IMR-90 (cell line): ENCODE results near the gene KRTAP5-5. TPM values are rescaled to one million over a fixed set of nuclear protein-coding genes. Genes with fewer than 3 reads are reported as not detected.
"Not testable (repeated sequence)": the region's sequence is repeated elsewhere in the genome, so short reads cannot be mapped to it uniquely, and the experiment has no call there.

Experiments used
- ATAC-seq: fragments of 200-7000 bp; cut with Tn5 transposase; 2 replicates; pipeline ENCODE4 v1.9.1; 2020; ENCODE audit warnings: low read depth, mild to moderate bottlenecking, moderate library complexity
- BruUV-seq: library from RNA; stranded (reverse); fragments of 400-500 nt; replicated peaks from 2 replicates; lab custom pipeline; 2021; lab: Mats Ljungman, UMichigan
- CTCF ChIA-PET: fragments of 300-600 bp; formaldehyde crosslinking; extraction: SDS; loops from one replicate; lab custom pipeline; 2021; ENCODE audit warnings: antibody characterized with exemption; lab: Yijun Ruan, JAX
- POLR2A ChIA-PET: fragments of 300-600 bp; sonication (Branson Sonifier 250); formaldehyde crosslinking; loops from one replicate; lab custom pipeline; 2022; ENCODE audit warnings: antibody characterized with exemption; ENCODE audit not compliant: unreplicated experiment; lab: Charles Lee
- DNase-seq: peaks from one replicate; pipeline ENCODE4 v3.0.0; 2013
- H2AFZ ChIP-seq: replicated peaks from 2 replicates; pipeline ENCODE3; 2013; ENCODE audit warnings: low read length, mild to moderate bottlenecking; ENCODE audit not compliant: poor library complexity
- H2AK5ac ChIP-seq: 2 replicates; pipeline ENCODE4 v1.6.1; 2013; ENCODE audit warnings: low read depth, low read length, inconsistent platforms
- H2AK9ac ChIP-seq: replicated peaks from 2 replicates; pipeline ENCODE3; 2013; ENCODE audit warnings: mild to moderate bottlenecking, low read depth, low read length, moderate library complexity; ENCODE audit not compliant: poor library complexity
- H2BK120ac ChIP-seq: 2 replicates; pipeline ENCODE4 v1.6.1; 2013; ENCODE audit warnings: low read depth, low read length, inconsistent platforms
- H2BK15ac ChIP-seq: 3 replicates; pipeline ENCODE4 v1.6.1; 2013; ENCODE audit warnings: low read depth, low read length, inconsistent platforms
- H2BK20ac ChIP-seq: 2 replicates; pipeline ENCODE4 v1.6.1; 2013; ENCODE audit warnings: low read depth, mild to moderate bottlenecking, inconsistent platforms, low read length, moderate library complexity
- H2BK5ac ChIP-seq: 2 replicates; pipeline ENCODE4 v1.6.1; 2013; ENCODE audit warnings: mild to moderate bottlenecking, low read depth, low read length, inconsistent platforms; ENCODE audit not compliant: poor library complexity, severe bottlenecking
- H3K14ac ChIP-seq: replicated peaks from 2 replicates; pipeline ENCODE4 v1.6.1; 2013; ENCODE audit warnings: low read depth, low read length, inconsistent platforms
- H3K18ac ChIP-seq: 2 replicates; pipeline ENCODE4 v1.6.1; 2013; ENCODE audit warnings: low read depth, low read length, control low read depth
- H3K23ac ChIP-seq: 2 replicates; pipeline ENCODE4 v1.6.1; 2013; ENCODE audit warnings: low read depth, low read length, inconsistent platforms
- H3K27ac ChIP-seq: 2 replicates; pipeline ENCODE4 v1.5.1; 2013; ENCODE audit warnings: mild to moderate bottlenecking, control low read depth, low read length; ENCODE audit not compliant: insufficient read depth
- H3K27me3 ChIP-seq: 2 replicates; pipeline ENCODE4 v1.6.1; 2013; ENCODE audit warnings: low read length; ENCODE audit not compliant: control insufficient read depth, insufficient read depth
- H3K36me3 ChIP-seq: 2 replicates; pipeline ENCODE4 v1.6.1; 2013; ENCODE audit warnings: low read length, mixed read lengths; ENCODE audit not compliant: control insufficient read depth, insufficient read depth
- H3K4ac ChIP-seq: 2 replicates; pipeline ENCODE4 v1.6.1; 2013; ENCODE audit warnings: low read depth, low read length, inconsistent platforms
- H3K4me1 ChIP-seq: 2 replicates; pipeline ENCODE4 v1.6.1; 2013; ENCODE audit warnings: low read length, mixed read lengths; ENCODE audit not compliant: control insufficient read depth, insufficient read depth
- H3K4me2 ChIP-seq: 2 replicates; pipeline ENCODE4 v1.6.1; 2013; ENCODE audit warnings: low read depth, mild to moderate bottlenecking, control low read depth, low read length, moderate library complexity
- H3K4me3 ChIP-seq: 2 replicates; pipeline ENCODE4 v1.5.1; 2013; ENCODE audit warnings: low read depth, mild to moderate bottlenecking, control low read depth, low read length, moderate library complexity; ENCODE audit not compliant: insufficient read depth
- H3K56ac ChIP-seq: 2 replicates; pipeline ENCODE4 v1.6.1; 2013; ENCODE audit warnings: low read length, inconsistent platforms; ENCODE audit not compliant: insufficient read depth; ENCODE audit errors: extremely low read depth
- H3K79me1 ChIP-seq, 2 experiments: 2 replicates each; pipeline ENCODE4 v1.6.1; 2013; ENCODE audit warnings: low read length in 2 of 2, inconsistent platforms in 1 of 2, low read depth in 1 of 2
- H3K9ac ChIP-seq: 2 replicates; pipeline ENCODE4 v1.6.1; 2013; ENCODE audit warnings: low read depth, low read length, control low read depth
- H3K9me1 ChIP-seq: 2 replicates; pipeline ENCODE4 v1.6.1; 2013; ENCODE audit warnings: low read length, inconsistent platforms; ENCODE audit not compliant: insufficient read depth
- H3K9me3 ChIP-seq: 2 replicates; pipeline ENCODE4 v1.6.1; 2013; ENCODE audit warnings: low read length; ENCODE audit not compliant: control insufficient read depth, insufficient read depth
- H4K20me1 ChIP-seq: 2 replicates; pipeline ENCODE4 v1.6.1; 2013; ENCODE audit warnings: low read length, inconsistent platforms; ENCODE audit not compliant: insufficient read depth
- H4K5ac ChIP-seq: 2 replicates; pipeline ENCODE4 v1.6.1; 2013; ENCODE audit warnings: mild to moderate bottlenecking, low read depth, low read length, control low read depth
- H4K8ac ChIP-seq, 2 experiments: 2 replicates each; pipeline ENCODE4 v1.6.1; 2013; ENCODE audit warnings: low read depth in 2 of 2, low read length in 2 of 2, control low read depth in 1 of 2, inconsistent platforms in 1 of 2
- H4K91ac ChIP-seq: 2 replicates; pipeline ENCODE4 v1.6.1; 2013; ENCODE audit warnings: low read depth, low read length, inconsistent platforms; ENCODE audit not compliant: insufficient read depth
- WGBS, 2 experiments: methylation state at CpG; one replicate each; pipeline versions ENCODE4 v1.1.5 to v1.1.7; 2013; ENCODE audit warnings: missing lambda C conversion rate in 2 of 2; ENCODE audit not compliant: insufficient read length in 1 of 2; ENCODE audit errors: extremely low coverage in 2 of 2; 5-methylcytosine and 5-hydroxymethylcytosine counted together
- dilution Hi-C: fragments of 300-500 bp; cut with HindIII; formaldehyde crosslinking; loops from one replicate; pipeline ENCODE4 v1.14.3; 2018; ENCODE audit warnings: low sequenced_read_pairs; ENCODE audit not compliant: unreplicated experiment
- in situ Hi-C: fragments of 300-500 bp; cut with MboI; formaldehyde crosslinking; loops from 3 replicates; pipeline ENCODE4 v1.14.3; 2019; ENCODE audit warnings: low sequenced_read_pairs, inconsistent platforms, mixed read lengths
- intact Hi-C: fragments of 100-400 bp; cut with micrococcal nuclease; formaldehyde crosslinking; loops from 2 replicates; pipeline ENCODE4 v1.10.0; 2022
- polyA plus RNA-seq, 3 experiments: library from polyadenylated mRNA; depleted of rRNA; stranded (reverse); fragments of >200 nt; gene quantifications; 2 replicates each; pipeline ENCODE4 v1.2.3, GENCODE V29; 2012; ENCODE audit warnings: low replicate concordance in 1 of 3
- total RNA-seq: library from RNA; depleted of rRNA; stranded (reverse); fragments of >200 nt; gene quantifications from 2 replicates; pipeline ENCODE4 v1.2.3, GENCODE V29; 2012

The KRTAP5-5 gene
- total and polyA plus RNA-seq, 2 of the 4 experiments (the other 2 are of a cell fraction), result not detected

DNA sequence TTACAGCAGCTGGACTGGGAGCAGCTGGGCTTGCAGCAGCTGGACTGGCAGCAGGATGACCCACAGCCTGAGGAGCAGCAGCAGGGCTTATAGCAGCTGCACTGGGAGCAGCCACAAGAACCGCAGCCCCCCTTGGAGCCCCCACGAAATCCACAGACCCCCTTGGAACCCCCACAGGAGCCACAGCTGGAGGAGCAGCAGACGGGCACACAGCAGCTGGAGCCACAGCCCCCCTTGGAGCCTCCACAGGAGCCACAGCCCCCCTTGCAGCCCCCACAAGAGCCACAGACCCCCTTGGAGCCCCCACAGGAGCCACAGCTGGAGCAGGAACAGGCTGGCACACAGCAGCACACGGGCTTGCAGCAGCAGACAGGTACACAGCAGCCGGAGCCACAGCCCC lies 21.7 kb upstream of the KRTAP5-5 start:
- H3K27me3 ChIP-seq, result peaks cover 51% of the 10 kb centered on the region
- H2AFZ ChIP-seq, H4K8ac ChIP-seq, H3K9me3 ChIP-seq, H2BK120ac ChIP-seq, BruUV-seq, H4K91ac ChIP-seq, H3K79me1 ChIP-seq, H3K27ac ChIP-seq, POLR2A ChIA-PET, H3K56ac ChIP-seq, H3K4me3 ChIP-seq, H2AK9ac ChIP-seq, H2BK15ac ChIP-seq, H2BK5ac ChIP-seq, H4K5ac ChIP-seq, DNase-seq, H3K36me3 ChIP-seq, H4K20me1 ChIP-seq, dilution Hi-C loops, H3K14ac ChIP-seq, H3K23ac ChIP-seq, H3K4me2 ChIP-seq, H2AK5ac ChIP-seq, intact Hi-C loops, H3K4me1 ChIP-seq, ATAC-seq, H3K9me1 ChIP-seq, H2BK20ac ChIP-seq, H3K9ac ChIP-seq, H3K4ac ChIP-seq, H3K18ac ChIP-seq, in situ Hi-C loops: not testable (repeated sequence)
- CTCF ChIA-PET, result interaction anchor here (0.9 to 2.2 kb wide), 2 partner anchors 9 to 13 kb away, joined by 4 to 7 read pairs; no protein-coding TSS in a partner anchor
- WGBS, 2 experiments, result no CpG with 5 or more reads among the region's 5 CpGs
